Caco-2 (cell line): Measurements from ENCODE around the gene P3H2. TPM values are rescaled to one million over a fixed set of nuclear protein-coding genes. Genes with fewer than 3 reads are reported as not detected.
A peak's percentile ranks its signal among the peaks of the same experiment; 100 is the strongest.

Experiments
- BruUV-seq: library from RNA; stranded (reverse); fragments of 400-500 nt; replicated peaks from 2 replicates; lab custom pipeline; 2021; lab: Mats Ljungman, UMichigan
- CTCF ChIA-PET: fragments of 300-600 bp; sonication (Branson Sonifier 250); formaldehyde crosslinking; loops from one replicate; lab custom pipeline; 2022; ENCODE audit warnings: antibody characterized with exemption; lab: Charles Lee
- POLR2A ChIA-PET: fragments of 300-600 bp; sonication (Branson Sonifier 250); formaldehyde crosslinking; loops from one replicate; lab custom pipeline; 2022; ENCODE audit warnings: antibody characterized with exemption; lab: Charles Lee
- DNase-seq, 2 experiments: peaks; one replicate each; pipeline versions ENCODE4 v3.0.0 to v3.0.0-alpha.2; 2020 to 2022
- H3K27me3 ChIP-seq: replicated peaks from 2 replicates; pipeline ENCODE4 v1.6.0; 2011; ENCODE audit warnings: low read length; ENCODE audit not compliant: control insufficient read depth, insufficient read depth
- H3K36me3 ChIP-seq: 2 replicates; pipeline ENCODE4 v1.5.1; 2011; ENCODE audit warnings: low read length; ENCODE audit not compliant: control insufficient read depth, insufficient read depth
- H3K4me1 ChIP-seq: fragments of 250-450 bp; sonication (Bioruptor Pico); 2 replicates; pipeline ENCODE4 v1.5.1; 2020; ENCODE audit warnings: mild to moderate bottlenecking
- H3K4me3 ChIP-seq: 2 replicates; pipeline ENCODE4 v1.5.1; 2011; ENCODE audit warnings: low read depth, mild to moderate bottlenecking, control low read depth, low read length
- H3K9me3 ChIP-seq: fragments of 250-450 bp; sonication (Bioruptor Pico); 2 replicates; pipeline ENCODE4 v1.5.1; 2020; ENCODE audit warnings: mild to moderate bottlenecking, moderate library complexity
- H3K27ac Mint-ChIP-seq: one replicate; pipeline ENCODE4 v1.8.0; 2022; ENCODE audit warnings: mixed read lengths; ENCODE audit not compliant: unreplicated experiment
- H3K27me3 Mint-ChIP-seq: one replicate; pipeline ENCODE4 v1.8.0; 2022; ENCODE audit warnings: mixed read lengths; ENCODE audit not compliant: insufficient read depth, unreplicated experiment
- H3K36me3 Mint-ChIP-seq: one replicate; pipeline ENCODE4 v1.8.0; 2022; ENCODE audit warnings: mild to moderate bottlenecking, mixed read lengths; ENCODE audit not compliant: insufficient read depth, unreplicated experiment
- H3K4me1 Mint-ChIP-seq: one replicate; pipeline ENCODE4 v1.8.0; 2022; ENCODE audit warnings: low read depth, mixed read lengths; ENCODE audit not compliant: unreplicated experiment
- H3K4me3 Mint-ChIP-seq: one replicate; pipeline ENCODE4 v1.8.0; 2022; ENCODE audit warnings: mild to moderate bottlenecking, moderate library complexity, mixed read lengths; ENCODE audit not compliant: unreplicated experiment
- H3K9me3 Mint-ChIP-seq: one replicate; pipeline ENCODE4 v1.8.0; 2022; ENCODE audit warnings: mixed read lengths; ENCODE audit not compliant: unreplicated experiment
- intact Hi-C: fragments of 100-400 bp; cut with micrococcal nuclease; formaldehyde crosslinking; loops from one replicate; pipeline ENCODE4 v1.10.0; 2022; ENCODE audit not compliant: unreplicated experiment
- total RNA-seq: library from RNA; stranded (reverse); gene quantifications from 2 replicates; pipeline ENCODE4 v1.2.3, GENCODE V29; 2022
- TF ChIP-seq, protein P1 (sequence below), 2 experiments: fragments of 200-600 bp in 1 of 2; IDR thresholded peaks; 1 replicate in 1 of 2; 2 replicates in 1 of 2; pipeline versions ENCODE4 v1.5.1 to v1.8.0; 2011 to 2022; ENCODE audit warnings: antibody characterized with exemption in 1 of 2, control low read depth in 1 of 2, inconsistent platforms in 1 of 2, low read depth in 1 of 2, low read length in 1 of 2, mild to moderate bottlenecking in 1 of 2, moderate library complexity in 1 of 2; ENCODE audit not compliant: insufficient read depth in 1 of 2, severe bottlenecking in 1 of 2, unreplicated experiment in 1 of 2

P3H2 gene
- total RNA-seq, 1 experiment from 2014 or later = 55.8 TPM

DNA sequence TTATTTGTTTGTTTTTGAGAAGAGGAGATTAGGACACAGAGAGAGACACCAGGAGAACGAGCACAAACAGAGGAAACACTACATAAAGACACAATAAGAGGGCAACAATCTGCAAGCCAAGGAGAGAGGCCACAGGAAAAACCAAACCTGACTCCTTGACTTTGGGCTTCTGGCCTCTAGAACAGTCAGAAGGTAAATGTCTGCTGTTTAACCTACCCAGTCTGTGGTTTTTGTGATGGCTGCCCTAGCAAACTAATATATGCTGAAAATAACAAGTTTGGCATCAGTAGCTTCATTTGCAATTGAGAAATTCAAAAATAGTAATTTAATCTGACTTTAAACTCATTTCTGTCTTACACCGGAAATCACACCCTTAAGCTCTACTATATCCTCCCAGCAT lies 110.2 kb downstream of the P3H2 start:
- TF ChIP-seq, protein P1, sequence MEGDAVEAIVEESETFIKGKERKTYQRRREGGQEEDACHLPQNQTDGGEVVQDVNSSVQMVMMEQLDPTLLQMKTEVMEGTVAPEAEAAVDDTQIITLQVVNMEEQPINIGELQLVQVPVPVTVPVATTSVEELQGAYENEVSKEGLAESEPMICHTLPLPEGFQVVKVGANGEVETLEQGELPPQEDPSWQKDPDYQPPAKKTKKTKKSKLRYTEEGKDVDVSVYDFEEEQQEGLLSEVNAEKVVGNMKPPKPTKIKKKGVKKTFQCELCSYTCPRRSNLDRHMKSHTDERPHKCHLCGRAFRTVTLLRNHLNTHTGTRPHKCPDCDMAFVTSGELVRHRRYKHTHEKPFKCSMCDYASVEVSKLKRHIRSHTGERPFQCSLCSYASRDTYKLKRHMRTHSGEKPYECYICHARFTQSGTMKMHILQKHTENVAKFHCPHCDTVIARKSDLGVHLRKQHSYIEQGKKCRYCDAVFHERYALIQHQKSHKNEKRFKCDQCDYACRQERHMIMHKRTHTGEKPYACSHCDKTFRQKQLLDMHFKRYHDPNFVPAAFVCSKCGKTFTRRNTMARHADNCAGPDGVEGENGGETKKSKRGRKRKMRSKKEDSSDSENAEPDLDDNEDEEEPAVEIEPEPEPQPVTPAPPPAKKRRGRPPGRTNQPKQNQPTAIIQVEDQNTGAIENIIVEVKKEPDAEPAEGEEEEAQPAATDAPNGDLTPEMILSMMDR (IDR thresholded peaks at IDR 0.05; ENCODE audit: insufficient read depth in 1 of 2, low read depth in 1 of 2, low read length in 1 of 2, severe bottlenecking in 1 of 2, unreplicated experiment in 1 of 2) = no peak
- H3K27me3 ChIP-seq = no peaks in the 10 kb centered on the region
- H3K4me1 ChIP-seq = peaks cover 51% of the 10 kb centered on the region
- H3K36me3 ChIP-seq = no peaks in the 10 kb centered on the region
- H3K36me3 Mint-ChIP-seq = peaks cover 7% of the 10 kb centered on the region
- CTCF ChIA-PET = no interaction called here
- H3K9me3 Mint-ChIP-seq = no peaks in the 10 kb centered on the region
- no peaks in the 10 kb centered on the region for H3K27me3 Mint-ChIP-seq
- intact Hi-C loops = loop anchor here (5.0 kb wide), 1 partner anchor 43 kb away; no protein-coding TSS in a partner anchor
- DNase-seq = no peak
- no peak overlapping the region for H3K4me3 Mint-ChIP-seq
- no TSS peak for BruUV-seq
- H3K27ac Mint-ChIP-seq = peak overlapping the region; percentile 61
- no peak overlapping the region for H3K4me3 ChIP-seq
- H3K9me3 ChIP-seq = no peaks in the 10 kb centered on the region
- H3K4me1 Mint-ChIP-seq = peaks cover 49% of the 10 kb centered on the region
- POLR2A ChIA-PET = no interaction called here

DNA sequence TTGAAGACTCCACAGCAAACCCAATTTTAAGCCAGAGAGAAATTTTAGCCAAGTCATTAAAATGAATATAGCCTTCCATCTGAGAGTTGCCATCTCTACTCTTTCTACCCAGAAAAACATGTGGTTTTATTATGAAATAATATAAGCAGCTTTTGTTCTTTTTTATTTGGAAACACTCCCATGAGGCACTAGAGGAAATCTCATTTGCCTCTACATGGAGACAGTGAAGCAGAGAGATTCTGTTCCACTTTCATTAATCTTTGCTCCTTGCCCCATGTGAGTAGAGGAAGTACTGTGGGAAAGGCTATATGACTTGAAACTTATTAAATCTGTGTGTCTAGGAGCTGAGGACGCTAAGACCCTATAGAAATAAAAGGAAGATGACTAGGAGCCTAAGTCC lies 111.1 kb downstream of the P3H2 start:
- H3K4me3 ChIP-seq = no peak overlapping the region
- intact Hi-C loops = loop anchor here (5.0 kb wide), 1 partner anchor 42 kb away; no protein-coding TSS in a partner anchor
- H3K36me3 ChIP-seq = no peaks in the 10 kb centered on the region
- Mint-ChIP-seq H3K27ac (no peak overlapping the region), H3K9me3 (no peaks in the 10 kb centered on the region), H3K36me3 (peaks cover 6% of the 10 kb centered on the region), H3K27me3 (no peaks in the 10 kb centered on the region), H3K4me3 (no peak overlapping the region), H3K4me1 (peaks cover 42% of the 10 kb centered on the region)
- no peaks in the 10 kb centered on the region for H3K9me3 ChIP-seq
- no peak for DNase-seq
- TF ChIP-seq, protein P1 (IDR thresholded peaks at IDR 0.05; ENCODE audit: insufficient read depth in 1 of 2, low read depth in 1 of 2, low read length in 1 of 2, severe bottlenecking in 1 of 2, unreplicated experiment in 1 of 2) = no peak
- H3K4me1 ChIP-seq = peaks cover 42% of the 10 kb centered on the region
- no TSS peak for BruUV-seq
- CTCF ChIA-PET = no interaction called here
- POLR2A ChIA-PET = no interaction called here
- no peaks in the 10 kb centered on the region for H3K27me3 ChIP-seq

DNA sequence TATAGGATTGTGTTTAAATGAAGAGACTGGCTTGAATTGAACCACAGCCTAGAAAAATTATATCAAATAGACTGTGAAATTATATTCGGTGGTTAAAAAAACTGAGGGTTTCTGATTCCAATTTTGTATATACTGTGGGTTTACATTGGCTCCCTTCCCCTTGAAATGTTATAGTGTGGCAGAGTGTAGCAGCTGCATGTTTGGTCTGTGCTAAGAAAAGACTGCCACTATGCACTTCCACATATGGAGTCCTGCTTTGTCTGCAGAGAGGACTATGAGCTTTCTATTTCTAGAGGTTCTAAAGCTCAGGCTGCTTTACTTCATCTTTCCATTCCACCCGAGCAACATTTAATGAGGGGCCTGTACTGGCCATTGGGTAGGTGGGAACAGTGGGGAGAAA lies 112.3 kb downstream of the P3H2 start:
- peaks cover 30% of the 10 kb centered on the region for H3K4me1 ChIP-seq
- intact Hi-C loops = no loop called here
- Mint-ChIP-seq H3K36me3 (no peaks in the 10 kb centered on the region), H3K4me1 (peaks cover 30% of the 10 kb centered on the region), H3K4me3 (no peak overlapping the region), H3K27ac (no peak overlapping the region), H3K9me3 (no peaks in the 10 kb centered on the region), H3K27me3 (no peaks in the 10 kb centered on the region)
- H3K36me3 ChIP-seq = no peaks in the 10 kb centered on the region
- H3K27me3 ChIP-seq = no peaks in the 10 kb centered on the region
- DNase-seq = no peak
- no TSS peak for BruUV-seq
- CTCF ChIA-PET = interaction anchor here (0.6 kb wide), 2 partner anchors 55 to 396 kb away, joined by 5 read pairs; no protein-coding TSS in a partner anchor
- POLR2A ChIA-PET = no interaction called here
- H3K4me3 ChIP-seq = no peak overlapping the region
- no peaks in the 10 kb centered on the region for H3K9me3 ChIP-seq
- TF ChIP-seq, protein P1 (IDR thresholded peaks at IDR 0.05; ENCODE audit: insufficient read depth in 1 of 2, low read depth in 1 of 2, low read length in 1 of 2, severe bottlenecking in 1 of 2, unreplicated experiment in 1 of 2) = no peak
